SK-N-MC (cell line): Measurements from ENCODE around the gene RIPK3.

Experiments used
- DNase-seq: peaks from one replicate; pipeline ENCODE4 v3.0.0-alpha.2; 2011; ENCODE audit warnings: low read depth, low spot score
- H3K27ac ChIP-seq: fragments of 200-600 bp; sonication (generic); 2 replicates; pipeline ENCODE4 v1.5.1; 2016; ENCODE audit warnings: mixed run types
- H3K36me3 ChIP-seq: fragments of 200-600 bp; sonication (generic); 2 replicates; pipeline ENCODE4 v1.6.1; 2017; ENCODE audit warnings: antibody characterized with exemption, low read length, mixed read lengths; ENCODE audit not compliant: insufficient read depth
- H3K4me3 ChIP-seq: fragments of 200-600 bp; sonication (generic); 2 replicates; pipeline ENCODE4 v1.5.1; 2016
- H3K9ac ChIP-seq: fragments of 200-600 bp; sonication (generic); 2 replicates; pipeline ENCODE4 v1.8.0; 2017; ENCODE audit warnings: mixed run types, mixed read lengths; ENCODE audit not compliant: insufficient read length
- H3K9me3 ChIP-seq: fragments of 200-600 bp; sonication (generic); 2 replicates; pipeline ENCODE4 v1.6.1; 2017; ENCODE audit warnings: low read depth, mild to moderate bottlenecking, antibody characterized with exemption, low read length, moderate library complexity, mixed read lengths
- EZH2 ChIP-seq: fragments of 200-600 bp; sonication (generic); IDR thresholded peaks from one replicate; pipeline ENCODE4 v1.6.1; 2017; ENCODE audit warnings: antibody characterized with exemption
- FOXP2 ChIP-seq: optimal IDR thresholded peaks from 2 replicates; pipeline ENCODE3; 2011; ENCODE audit warnings: mild to moderate bottlenecking, moderate library complexity; ENCODE audit not compliant: insufficient read depth; ENCODE audit errors: extremely low read length, control extremely low read depth
- POLR2AphosphoS5 ChIP-seq: IDR thresholded peaks from 2 replicates; pipeline ENCODE4 v1.6.1; 2012; ENCODE audit warnings: mild to moderate bottlenecking, low read depth, low read length, borderline replicate concordance

RIPK3 gene

DNA sequence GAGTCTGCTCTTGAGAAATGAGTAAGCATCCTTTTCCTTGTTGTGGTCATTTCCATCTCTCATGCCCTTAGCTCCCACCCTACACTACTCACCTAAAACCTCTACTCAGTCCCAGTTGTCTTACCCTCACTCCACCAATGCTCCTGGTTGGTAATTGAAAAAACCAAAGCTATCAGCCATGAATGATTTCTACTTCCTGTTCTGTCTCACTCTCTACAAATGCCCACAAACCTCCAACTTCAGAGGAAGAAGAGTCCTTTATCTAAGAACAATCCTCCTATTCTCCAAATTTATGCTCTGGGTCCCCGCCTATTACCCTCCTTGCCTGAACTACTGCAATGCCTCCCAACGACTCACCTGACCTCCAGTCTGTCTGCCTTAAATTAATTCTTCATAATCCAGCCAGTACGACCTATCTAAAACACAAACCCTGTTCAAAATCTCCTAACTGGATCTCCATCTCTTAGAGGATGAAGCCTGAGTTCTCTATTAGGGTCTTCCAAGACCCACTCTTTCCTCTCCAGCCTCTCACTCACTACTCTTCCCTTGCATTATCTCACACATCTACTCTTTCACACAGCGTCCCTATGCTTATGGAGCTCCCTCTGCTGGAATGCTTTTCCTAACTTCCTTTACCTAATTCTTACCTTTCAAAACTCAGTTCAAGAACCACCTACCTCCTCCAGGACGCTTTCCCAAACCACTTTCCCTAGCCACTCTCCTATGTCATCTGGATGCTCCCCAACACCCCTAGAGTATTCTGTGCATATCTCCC is 42.4 kb downstream of the RIPK3 start:
- H3K9ac ChIP-seq = no peak overlapping the region
- DNase-seq = peak; percentile 10
- peaks cover 11% of the 10 kb centered on the region; the same call in 1 of the 2 replicates for H3K36me3 ChIP-seq
- no peak overlapping the region for H3K4me3 ChIP-seq
- TF ChIP-seq EZH2 (no peak), FOXP2 (no peak), POLR2AphosphoS5 (no peak)
- H3K9me3 ChIP-seq = no peaks in the 10 kb centered on the region
- no peak overlapping the region for H3K27ac ChIP-seq

GRCh38 chr14:24296341-24297157 is 43.2 kb downstream of the RIPK3 start:
- H3K27ac ChIP-seq = no peak overlapping the region
- H3K4me3 ChIP-seq = no peak overlapping the region
- DNase-seq = peak; percentile 35
- no peaks in the 10 kb centered on the region for H3K9me3 ChIP-seq
- no peak for TF ChIP-seq EZH2
- no peak for TF ChIP-seq POLR2AphosphoS5
- TF ChIP-seq FOXP2 = no peak
- peak overlapping the region; percentile 37 for H3K9ac ChIP-seq
- peaks cover 2% of the 10 kb centered on the region; the same call in 1 of the 2 replicates for H3K36me3 ChIP-seq

GRCh38 chr14:24293525-24293924 is 46.3 kb downstream of the RIPK3 start:
- H3K27ac ChIP-seq = no peak overlapping the region
- H3K9me3 ChIP-seq = no peaks in the 10 kb centered on the region
- no peak for DNase-seq
- no peak overlapping the region for H3K9ac ChIP-seq
- no peak overlapping the region for H3K4me3 ChIP-seq
- no peaks in the 10 kb centered on the region; the same call in 1 of the 2 replicates for H3K36me3 ChIP-seq
- TF ChIP-seq EZH2 (no peak), FOXP2 (no peak), POLR2AphosphoS5 (no peak)

- Histone ChIP-seq H3K36me3 (no peaks in the 10 kb centered on the region; the same call in 1 of the 2 replicates), H3K4me3 (no peak overlapping the region), H3K27ac (no peak overlapping the region), H3K9me3 (no peaks in the 10 kb centered on the region), H3K9ac (no peak overlapping the region)
- DNase-seq = no peak
- TF ChIP-seq EZH2 = no peak
- TF ChIP-seq POLR2AphosphoS5 = no peak
- TF ChIP-seq FOXP2 = no peak
These were observed 47.5 kb downstream of the RIPK3 start for GRCh38 chr14:24292118-24292807.

- Histone ChIP-seq H3K27ac (no peak overlapping the region), H3K9ac (no peak overlapping the region)
- TF ChIP-seq FOXP2 = no peak
- no peak for TF ChIP-seq POLR2AphosphoS5
- no peak for TF ChIP-seq EZH2
These were observed 48.2 kb downstream of the RIPK3 start for GRCh38 chr14:24291446-24292117.

GRCh38 chr14:24290746-24291145 is 49.0 kb downstream of the RIPK3 start:
- Histone ChIP-seq H3K9me3 (no peaks in the 10 kb centered on the region), H3K9ac (no peak overlapping the region), H3K27ac (no peak overlapping the region), H3K36me3 (no peaks in the 10 kb centered on the region; the same call in 1 of the 2 replicates), H3K4me3 (no peak overlapping the region)
- TF ChIP-seq POLR2AphosphoS5 (no peak), FOXP2 (no peak), EZH2 (no peak)
- DNase-seq = no peak

More at GRCh38 chr14:24291446-24292117, 48.2 kb downstream of the RIPK3 start:
- H3K36me3 ChIP-seq = no peaks in the 10 kb centered on the region; the same call in 1 of the 2 replicates
- H3K9me3 ChIP-seq = no peaks in the 10 kb centered on the region
- DNase-seq = no peak
- H3K4me3 ChIP-seq = no peak overlapping the region

GRCh38 chr14:24289649-24290280 is 50.0 kb downstream of the RIPK3 start:
- TF ChIP-seq FOXP2 (no peak), EZH2 (no peak), POLR2AphosphoS5 (no peak)

More at GRCh38 chr14:24289649-24290280, 50.0 kb downstream of the RIPK3 start:
- DNase-seq = no peak
- Histone ChIP-seq H3K9me3 (no peaks in the 10 kb centered on the region), H3K36me3 (no peaks in the 10 kb centered on the region), H3K4me3 (no peak overlapping the region), H3K9ac (no peak overlapping the region), H3K27ac (no peak overlapping the region)
